Heart left ventricle (tissue), 13 donors: Measurements from ENCODE around the gene DLX2.

Source experiments
- POLR2A ChIP-seq, 2 donors: fragments of 450-650 bp; IDR thresholded peaks; one replicate each; pipeline ENCODE4 v1.6.1; 2017; ENCODE audit warnings: antibody characterized with exemption in 2 of 2, mild to moderate bottlenecking in 2 of 2, moderate library complexity in 2 of 2
- TF ChIP-seq, protein P1 (sequence below), 12 donors: fragments of 200-600 bp; sonication (generic) in 4 of 12; IDR thresholded peaks; one replicate each; pipeline versions ENCODE4 v1.5.0 to v1.8.0; 2018 to 2022; ENCODE audit warnings: antibody characterized with exemption in 12 of 12, mild to moderate bottlenecking in 5 of 12
- donor health status: ischemic (EF 13 %, LVEDD 7.1; RV severe dilation, severe dysfunction).
- donor health status: DM: no; HTN: yes; CAD: no.
- donor health status: DM: no; HTN: no; CAD: no.
- donor health status: ischemic (EF 25% LVEDD 6.9; RV normal size, moderate dysfunction).
- donor health status: ischemic (EF 25% LVEDD 5.7; RV mildly dilated, moderate dysfunction).
- donor health status: ischemic (EF 35%, LVEDD 5.7; RV mildly dilated, moderate dysfunction).
- donor health status: nonischemic (EF 11% LVEDD 7.7; RV severe dilation, severe dysfunction).
- donor health status: DM: yes; HTN: yes; CAD: no.
- donor health status: PGD.
- donor health status: ischemic (EF 29% LVEDD 5.4; RV normal size, mild dysfunction).
- donor health status: nonischemic (EF 23%, LVEDD 6.1; RV moderate dilation, normal function).

DNA sequence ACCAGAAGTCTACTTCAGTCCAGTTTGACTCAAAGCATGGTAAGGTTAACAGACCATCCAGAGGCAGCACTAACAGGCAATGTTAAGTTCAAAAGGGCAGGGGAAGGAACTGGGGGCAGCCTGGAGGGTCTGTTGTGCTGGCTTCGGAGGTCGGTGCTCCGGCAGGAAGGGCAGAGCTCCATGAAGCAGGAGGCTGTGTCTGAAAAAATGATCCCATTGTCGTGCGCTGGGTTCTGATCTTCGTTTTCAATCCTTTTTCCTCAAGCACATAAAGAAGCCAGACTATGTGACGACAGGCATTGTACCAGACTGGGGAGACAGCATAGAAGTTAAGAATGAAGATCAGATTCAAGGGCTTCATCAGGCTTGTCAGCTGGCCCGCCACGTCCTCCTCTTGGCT lies 39.3 kb downstream of the DLX2 start:
- TF ChIP-seq, protein P1, sequence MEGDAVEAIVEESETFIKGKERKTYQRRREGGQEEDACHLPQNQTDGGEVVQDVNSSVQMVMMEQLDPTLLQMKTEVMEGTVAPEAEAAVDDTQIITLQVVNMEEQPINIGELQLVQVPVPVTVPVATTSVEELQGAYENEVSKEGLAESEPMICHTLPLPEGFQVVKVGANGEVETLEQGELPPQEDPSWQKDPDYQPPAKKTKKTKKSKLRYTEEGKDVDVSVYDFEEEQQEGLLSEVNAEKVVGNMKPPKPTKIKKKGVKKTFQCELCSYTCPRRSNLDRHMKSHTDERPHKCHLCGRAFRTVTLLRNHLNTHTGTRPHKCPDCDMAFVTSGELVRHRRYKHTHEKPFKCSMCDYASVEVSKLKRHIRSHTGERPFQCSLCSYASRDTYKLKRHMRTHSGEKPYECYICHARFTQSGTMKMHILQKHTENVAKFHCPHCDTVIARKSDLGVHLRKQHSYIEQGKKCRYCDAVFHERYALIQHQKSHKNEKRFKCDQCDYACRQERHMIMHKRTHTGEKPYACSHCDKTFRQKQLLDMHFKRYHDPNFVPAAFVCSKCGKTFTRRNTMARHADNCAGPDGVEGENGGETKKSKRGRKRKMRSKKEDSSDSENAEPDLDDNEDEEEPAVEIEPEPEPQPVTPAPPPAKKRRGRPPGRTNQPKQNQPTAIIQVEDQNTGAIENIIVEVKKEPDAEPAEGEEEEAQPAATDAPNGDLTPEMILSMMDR (IDR thresholded peaks at IDR 0.05) = no peak
- TF ChIP-seq POLR2A (IDR thresholded peaks at IDR 0.05) = no peak
